ENCODE measurements around the gene MRPL39. TPM values are rescaled to one million over a fixed set of nuclear protein-coding genes. Genes with fewer than 3 reads are reported as not detected.

MRPL39 gene
- total and polyA plus RNA-seq, 2 donors (not counting 3 experiments of a cell fraction or from before 2014, with no cell fraction given): 10.4 to 25.2 TPM

- peaks cover 41% of the 10 kb centered on the region for H3K4me1 ChIP-seq (ENCODE audit: control insufficient read depth, extremely low read depth, insufficient read depth, low read length)
- H3K27me3 ChIP-seq (ENCODE audit: control insufficient read depth in 2 of 2, insufficient read depth in 2 of 2, low read length in 2 of 2): no peaks in the 10 kb centered on the region
- dilution Hi-C loops (cut with MboI; ENCODE audit: extremely low pct_ligation_motif_present, low sequenced_read_pairs) (no loop called here), intact Hi-C loops (cut with micrococcal nuclease) (no loop called here)
- H3K4me3 ChIP-seq (replicated peaks in 1 of 3; ENCODE audit: insufficient read depth in 1 of 3, low read depth in 1 of 3, low read length in 3 of 3): no peak overlapping the region
- H3K9me1 ChIP-seq (replicated peaks; ENCODE audit: control insufficient read depth, extremely low read depth, insufficient read depth, low read length): no peaks in the 10 kb centered on the region
- no peaks in the 10 kb centered on the region for H3K9me3 ChIP-seq (replicated peaks; ENCODE audit: control insufficient read depth, insufficient read depth, low read length)
- DNase-seq (ENCODE audit: low read depth, low spot score): no peak
- no peak overlapping the region for H3K4me2 ChIP-seq (ENCODE audit: insufficient read depth, low read length)
- no peak overlapping the region for H3K27ac ChIP-seq (ENCODE audit: insufficient read depth, low read depth, low read length)
- TF ChIP-seq, protein P1, sequence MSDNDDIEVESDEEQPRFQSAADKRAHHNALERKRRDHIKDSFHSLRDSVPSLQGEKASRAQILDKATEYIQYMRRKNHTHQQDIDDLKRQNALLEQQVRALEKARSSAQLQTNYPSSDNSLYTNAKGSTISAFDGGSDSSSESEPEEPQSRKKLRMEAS (IDR thresholded peaks at IDR 0.05; ENCODE audit: insufficient read depth, insufficient read length): no peak
- TF ChIP-seq, protein P2, sequence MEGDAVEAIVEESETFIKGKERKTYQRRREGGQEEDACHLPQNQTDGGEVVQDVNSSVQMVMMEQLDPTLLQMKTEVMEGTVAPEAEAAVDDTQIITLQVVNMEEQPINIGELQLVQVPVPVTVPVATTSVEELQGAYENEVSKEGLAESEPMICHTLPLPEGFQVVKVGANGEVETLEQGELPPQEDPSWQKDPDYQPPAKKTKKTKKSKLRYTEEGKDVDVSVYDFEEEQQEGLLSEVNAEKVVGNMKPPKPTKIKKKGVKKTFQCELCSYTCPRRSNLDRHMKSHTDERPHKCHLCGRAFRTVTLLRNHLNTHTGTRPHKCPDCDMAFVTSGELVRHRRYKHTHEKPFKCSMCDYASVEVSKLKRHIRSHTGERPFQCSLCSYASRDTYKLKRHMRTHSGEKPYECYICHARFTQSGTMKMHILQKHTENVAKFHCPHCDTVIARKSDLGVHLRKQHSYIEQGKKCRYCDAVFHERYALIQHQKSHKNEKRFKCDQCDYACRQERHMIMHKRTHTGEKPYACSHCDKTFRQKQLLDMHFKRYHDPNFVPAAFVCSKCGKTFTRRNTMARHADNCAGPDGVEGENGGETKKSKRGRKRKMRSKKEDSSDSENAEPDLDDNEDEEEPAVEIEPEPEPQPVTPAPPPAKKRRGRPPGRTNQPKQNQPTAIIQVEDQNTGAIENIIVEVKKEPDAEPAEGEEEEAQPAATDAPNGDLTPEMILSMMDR (IDR thresholded peaks at IDR 0.05; ENCODE audit: extremely low read depth in 1 of 2, insufficient read depth in 1 of 2, low read depth in 1 of 2, low read length in 2 of 2): no peak
- TF ChIP-seq JUN (IDR thresholded peaks at IDR 0.05; ENCODE audit: borderline replicate concordance, insufficient read depth, insufficient read length, low read depth): no peak
- TF ChIP-seq EZH2 (IDR thresholded peaks at IDR 0.05; ENCODE audit: borderline replicate concordance, low read depth, low read length, severe bottlenecking): no peak
- no peak for TF ChIP-seq MYC (IDR thresholded peaks at IDR 0.05; ENCODE audit: low read depth, low read length)
- TF ChIP-seq FOS (IDR thresholded peaks at IDR 0.05; ENCODE audit: borderline replicate concordance, insufficient read depth, low read length): no peak
- TF ChIP-seq GATA2 (IDR thresholded peaks at IDR 0.05; ENCODE audit: insufficient read depth, insufficient read length, low read depth, low read length): no peak
- TF ChIP-seq POLR2AphosphoS5 (IDR thresholded peaks at IDR 0.05; ENCODE audit: insufficient read depth, low read depth, low read length): no peak
- TF ChIP-seq POLR2A (IDR thresholded peaks at IDR 0.05; ENCODE audit: low read depth, low read length): no peak
- H2AFZ ChIP-seq (ENCODE audit: low read depth, low read length): no peak overlapping the region
- no TSS peak for BruUV-seq (replicated peaks)
- ChIA-PET CTCF (no interaction called here), POLR2A (no interaction called here)
- H3K9ac ChIP-seq (replicated peaks; ENCODE audit: extremely low read depth, insufficient read depth, low read length): no peak overlapping the region
- FAIRE-seq: no peak
- H3K36me3 ChIP-seq (ENCODE audit: control insufficient read depth in 2 of 2, extremely low read depth in 1 of 2, insufficient read depth in 2 of 2, low read length in 2 of 2): peaks cover 2 to 7% of the 10 kb centered on the region in 2 experiments
- no peaks in the 10 kb centered on the region for H4K20me1 ChIP-seq (replicated peaks; ENCODE audit: control insufficient read depth, extremely low read depth, insufficient read depth, low read length)
- peaks cover 53% of the 10 kb centered on the region for H3K79me2 ChIP-seq (ENCODE audit: control insufficient read depth, insufficient read depth, low read length)
Measured at GRCh38 chr21:25571726-25572121, 35.6 kb downstream of the MRPL39 start.

All from endothelial cell of umbilical vein (primary cell).